ENCODE results near the gene AJAP1.

Gene AJAP1

DNA sequence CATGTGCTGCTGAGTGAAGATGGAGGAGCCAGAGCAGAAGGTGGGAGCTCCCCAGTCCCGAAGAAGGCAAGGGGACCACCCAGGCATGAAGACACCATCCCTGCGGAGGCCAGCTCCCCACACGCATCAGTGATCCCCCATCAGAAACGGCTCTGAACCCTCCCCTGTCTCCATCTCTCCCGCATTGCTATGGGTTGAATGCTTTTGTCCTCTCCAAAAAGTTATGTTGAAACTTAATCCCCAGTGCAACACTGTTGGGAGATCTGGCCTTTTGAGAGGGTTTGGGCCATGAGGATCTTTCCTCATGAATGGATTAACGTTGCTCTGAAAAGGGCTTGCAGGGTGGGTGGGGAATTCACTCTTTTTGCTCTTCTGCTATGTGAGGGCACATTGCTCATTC lies 147.6 kb downstream of the AJAP1 start:
- Mint-ChIP-seq H3K27me3 (ENCODE audit: low read depth) (no peaks in the 10 kb centered on the region), H3K4me1 (ENCODE audit: low read depth) (no peaks in the 10 kb centered on the region), H3K36me3 (ENCODE audit: low read depth) (no peaks in the 10 kb centered on the region), H3K9me3 (peaks cover 3% of the 10 kb centered on the region), H3K4me3 (no peak overlapping the region), H3K27ac (no peak overlapping the region)

DNA sequence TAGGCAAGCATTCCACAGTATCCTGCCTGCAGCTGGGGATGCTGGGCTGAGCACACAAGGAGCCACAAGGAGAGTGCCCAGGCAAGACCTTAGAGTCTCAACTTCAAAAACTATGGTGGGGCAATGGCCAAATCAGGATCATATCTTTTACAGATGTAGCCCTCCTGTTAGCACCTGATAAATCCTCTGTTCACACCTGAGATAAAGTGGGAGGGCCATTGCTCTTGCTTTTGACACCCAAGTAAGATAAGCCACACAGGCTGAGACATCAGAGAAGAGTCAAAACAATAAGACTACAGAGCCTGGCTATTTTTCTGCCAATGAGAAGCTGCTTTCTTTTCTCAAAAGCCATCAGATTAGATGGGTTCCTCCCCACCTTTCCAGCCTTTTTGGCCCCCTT lies 148.9 kb downstream of the AJAP1 start:
- peaks cover 3% of the 10 kb centered on the region for H3K9me3 Mint-ChIP-seq
- H3K27me3 Mint-ChIP-seq (ENCODE audit: low read depth), result no peaks in the 10 kb centered on the region
- no peaks in the 10 kb centered on the region for H3K36me3 Mint-ChIP-seq (ENCODE audit: low read depth)
- H3K4me1 Mint-ChIP-seq (ENCODE audit: low read depth), result no peaks in the 10 kb centered on the region
- no peak overlapping the region for H3K4me3 Mint-ChIP-seq
- no peak overlapping the region for H3K27ac Mint-ChIP-seq

DNA sequence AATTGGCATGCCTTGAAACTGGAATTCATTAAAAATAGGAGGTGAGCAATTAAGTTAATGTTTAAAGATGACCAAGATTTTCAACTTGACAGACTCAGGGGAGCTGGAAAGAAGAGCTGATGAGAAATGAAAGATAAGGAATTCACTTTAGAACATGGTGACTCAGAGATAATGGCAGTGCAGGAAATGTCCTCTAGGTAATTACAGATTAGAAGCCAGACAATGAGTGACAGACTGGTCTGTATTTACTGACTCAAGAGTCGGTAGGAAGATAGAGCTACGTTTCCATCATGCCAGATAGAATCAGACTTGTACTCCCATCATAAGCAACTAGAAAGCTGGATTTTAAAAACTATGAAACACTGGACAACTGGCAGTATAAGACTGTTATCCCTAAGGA lies 151.6 kb downstream of the AJAP1 start:
- Mint-ChIP-seq H3K9me3 (peaks cover 3% of the 10 kb centered on the region), H3K36me3 (ENCODE audit: low read depth) (no peaks in the 10 kb centered on the region), H3K4me1 (ENCODE audit: low read depth) (no peaks in the 10 kb centered on the region), H3K4me3 (no peak overlapping the region), H3K27me3 (ENCODE audit: low read depth) (no peaks in the 10 kb centered on the region), H3K27ac (no peak overlapping the region)

DNA sequence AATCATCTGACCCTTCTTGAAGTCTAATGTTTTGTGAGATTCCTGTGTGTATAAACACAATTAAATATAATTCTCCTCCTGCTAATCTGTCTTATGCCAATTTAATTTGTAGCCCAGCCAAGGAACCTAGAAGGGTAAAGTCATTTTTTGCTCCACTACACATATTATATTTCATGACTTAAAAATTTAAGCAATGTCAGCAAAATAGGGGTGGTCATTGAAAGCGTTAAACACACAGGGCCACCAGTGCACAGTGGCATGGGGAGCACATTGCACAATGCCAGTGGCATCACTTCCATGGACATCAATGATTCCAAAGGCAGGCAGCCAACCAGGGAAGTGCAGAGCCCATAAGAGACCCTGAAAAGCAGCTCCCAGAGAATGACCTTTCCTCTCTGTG lies 166.1 kb downstream of the AJAP1 start:
- Mint-ChIP-seq H3K4me1 (ENCODE audit: low read depth) (no peaks in the 10 kb centered on the region), H3K27me3 (ENCODE audit: low read depth) (no peaks in the 10 kb centered on the region), H3K36me3 (ENCODE audit: low read depth) (no peaks in the 10 kb centered on the region), H3K27ac (no peak overlapping the region), H3K9me3 (no peaks in the 10 kb centered on the region), H3K4me3 (no peak overlapping the region)

DNA sequence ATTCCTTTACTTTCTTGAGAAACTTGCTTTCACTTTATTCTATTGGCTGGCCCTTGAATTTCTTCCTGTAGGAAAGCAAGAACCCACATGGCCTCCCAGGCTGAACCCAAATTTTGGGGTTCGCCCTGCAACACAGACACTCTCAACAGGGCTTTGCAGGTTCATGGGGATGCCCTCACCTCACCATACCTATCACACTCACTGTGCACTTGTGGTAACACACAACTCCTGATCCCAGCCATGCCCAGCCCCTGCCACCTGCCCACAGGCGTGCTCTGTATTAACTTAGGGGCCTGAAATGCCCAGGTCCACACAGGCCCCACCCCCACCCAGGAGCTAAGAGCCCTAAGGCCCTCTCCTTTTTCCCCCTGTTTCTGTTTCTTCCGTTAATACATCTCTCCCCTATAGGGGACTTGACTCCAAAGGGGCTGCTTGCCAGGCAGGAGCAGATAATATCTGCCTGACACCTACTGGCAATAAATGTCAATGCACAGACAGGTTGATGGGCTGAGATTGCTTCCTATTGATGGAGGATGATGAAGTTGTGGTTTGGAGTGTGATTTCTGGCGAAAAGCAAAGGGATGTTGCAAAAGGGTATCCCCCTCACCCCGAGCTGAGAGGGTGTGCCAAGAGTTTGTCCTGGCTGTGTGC lies 171.5 kb downstream of the AJAP1 start:
- no peaks in the 10 kb centered on the region for H3K4me1 Mint-ChIP-seq (ENCODE audit: low read depth)
- H3K27me3 Mint-ChIP-seq (ENCODE audit: low read depth), result no peaks in the 10 kb centered on the region
- no peaks in the 10 kb centered on the region for H3K9me3 Mint-ChIP-seq
- H3K27ac Mint-ChIP-seq, result no peak overlapping the region
- H3K36me3 Mint-ChIP-seq (ENCODE audit: low read depth), result no peaks in the 10 kb centered on the region
- no peak overlapping the region for H3K4me3 Mint-ChIP-seq

DNA sequence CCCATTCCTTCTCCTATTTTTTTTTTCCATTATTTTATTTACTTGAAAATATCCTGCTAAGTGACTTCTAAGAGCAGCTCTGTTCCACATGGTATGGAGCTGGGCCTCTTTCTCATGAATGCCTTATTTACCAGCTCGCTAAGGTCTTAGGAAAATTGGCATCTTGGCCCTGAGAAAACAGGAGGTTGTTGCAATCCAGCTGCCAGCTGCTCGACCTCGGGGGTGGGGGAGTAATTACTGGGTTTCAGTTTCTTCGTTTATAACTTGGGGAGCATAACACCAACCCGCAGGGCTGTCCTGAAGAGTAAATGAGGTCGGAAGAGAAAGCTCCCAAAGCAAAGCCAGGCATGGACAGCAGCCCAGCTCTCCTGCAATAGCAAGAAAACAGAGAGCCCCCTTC lies 176.3 kb downstream of the AJAP1 start:
- Mint-ChIP-seq H3K4me3 (no peak overlapping the region), H3K27me3 (ENCODE audit: low read depth) (no peaks in the 10 kb centered on the region), H3K4me1 (ENCODE audit: low read depth) (no peaks in the 10 kb centered on the region), H3K36me3 (ENCODE audit: low read depth) (no peaks in the 10 kb centered on the region), H3K27ac (no peak overlapping the region), H3K9me3 (no peaks in the 10 kb centered on the region)

DNA sequence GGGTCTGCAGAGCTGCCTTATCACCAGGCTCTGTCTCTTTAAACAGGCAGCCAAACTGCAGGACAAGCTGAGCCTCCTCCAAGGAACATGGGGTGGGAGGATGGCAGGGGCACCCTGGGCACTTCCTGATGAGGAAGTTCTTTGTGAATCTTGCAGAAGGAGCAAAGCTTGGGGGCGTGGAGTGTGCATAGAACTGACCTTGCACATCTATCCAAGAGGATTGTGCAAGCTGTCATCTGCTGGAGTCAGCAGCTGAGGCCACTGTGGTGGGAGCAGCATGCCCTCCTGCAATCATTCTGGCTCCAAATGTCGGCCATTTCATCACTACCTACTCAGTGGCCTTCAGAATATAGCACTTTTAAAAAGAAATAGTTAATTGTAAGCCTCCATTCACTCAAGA lies 182.2 kb downstream of the AJAP1 start:
- Mint-ChIP-seq H3K4me1 (ENCODE audit: low read depth) (no peaks in the 10 kb centered on the region), H3K27ac (no peak overlapping the region), H3K9me3 (no peaks in the 10 kb centered on the region), H3K4me3 (no peak overlapping the region), H3K36me3 (ENCODE audit: low read depth) (no peaks in the 10 kb centered on the region), H3K27me3 (ENCODE audit: low read depth) (no peaks in the 10 kb centered on the region)

DNA sequence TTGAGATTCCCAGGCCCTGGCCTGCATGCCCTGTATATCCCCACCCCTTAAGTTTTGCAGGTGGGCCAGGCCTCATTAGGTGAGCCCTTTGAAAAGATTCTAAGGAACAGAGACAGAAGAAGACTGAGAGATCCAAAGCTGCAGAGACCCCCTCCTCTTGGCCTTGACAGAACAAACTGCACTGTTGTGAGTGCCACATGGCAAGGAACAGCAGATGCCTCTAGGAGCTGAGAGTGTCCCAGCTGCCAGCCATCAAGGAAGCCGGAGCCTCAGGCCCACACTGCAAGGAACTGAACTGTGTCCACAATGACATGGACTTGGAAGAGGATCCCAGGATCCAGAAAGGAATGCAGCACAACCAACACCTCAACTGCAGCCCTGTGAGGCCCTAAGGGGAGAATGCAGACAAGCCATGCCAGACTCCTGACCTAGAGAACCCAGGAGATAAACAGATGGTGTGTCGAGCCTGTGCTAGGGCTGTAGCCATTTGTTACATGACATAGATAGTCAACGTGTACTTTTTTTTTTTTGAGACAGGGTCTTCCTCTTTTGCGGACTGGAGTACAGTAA lies 182.7 kb downstream of the AJAP1 start:
- no peaks in the 10 kb centered on the region for H3K9me3 Mint-ChIP-seq
- H3K4me1 Mint-ChIP-seq (ENCODE audit: low read depth), result no peaks in the 10 kb centered on the region
- H3K36me3 Mint-ChIP-seq (ENCODE audit: low read depth), result no peaks in the 10 kb centered on the region
- H3K4me3 Mint-ChIP-seq, result no peak overlapping the region
- H3K27me3 Mint-ChIP-seq (ENCODE audit: low read depth), result no peaks in the 10 kb centered on the region
- H3K27ac Mint-ChIP-seq, result no peak overlapping the region

DNA sequence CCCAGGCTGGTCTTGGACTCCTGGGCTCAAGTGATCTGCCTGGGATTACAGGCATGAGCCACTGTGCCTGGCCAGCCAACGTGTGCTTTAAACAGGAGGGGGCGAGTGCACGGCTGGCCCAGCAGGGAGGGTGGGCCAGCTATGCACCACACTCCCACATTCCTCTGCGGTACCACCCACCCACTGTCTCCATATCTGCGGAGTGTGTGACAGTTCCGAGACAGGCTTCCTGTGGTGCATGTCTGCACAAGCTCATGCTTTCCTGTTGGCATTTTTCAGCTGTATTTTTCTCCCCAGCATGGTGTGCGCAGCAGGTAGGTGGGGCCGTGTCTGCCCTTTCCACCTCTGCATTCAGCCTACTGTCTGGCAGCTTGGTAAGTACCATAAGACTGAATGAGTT lies 183.3 kb downstream of the AJAP1 start:
- H3K4me3 Mint-ChIP-seq, result no peak overlapping the region

DNA sequence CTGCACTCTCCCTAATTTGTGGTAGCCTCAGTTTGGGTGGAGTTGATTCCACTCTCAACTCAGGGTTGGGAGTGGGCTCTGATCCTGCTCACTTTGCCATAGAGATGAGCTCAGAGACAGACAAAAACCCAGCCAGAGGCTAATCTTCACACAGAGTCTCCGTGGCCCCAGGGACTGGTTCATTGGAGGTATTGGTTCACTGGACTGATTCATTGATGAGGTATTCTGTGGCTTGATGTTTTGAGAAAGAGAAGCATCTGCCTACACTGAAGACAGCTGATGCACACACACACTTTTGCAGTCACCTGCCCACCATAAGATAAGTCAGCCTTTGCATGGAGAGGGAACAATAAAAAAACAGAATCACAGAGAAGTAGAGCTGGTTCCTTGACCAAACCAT lies 183.8 kb downstream of the AJAP1 start:
- no peaks in the 10 kb centered on the region for H3K27me3 Mint-ChIP-seq (ENCODE audit: low read depth)
- no peaks in the 10 kb centered on the region for H3K4me1 Mint-ChIP-seq (ENCODE audit: low read depth)
- no peaks in the 10 kb centered on the region for H3K36me3 Mint-ChIP-seq (ENCODE audit: low read depth)
- no peak overlapping the region for H3K27ac Mint-ChIP-seq
- no peaks in the 10 kb centered on the region for H3K9me3 Mint-ChIP-seq
- no peak overlapping the region for H3K4me3 Mint-ChIP-seq

More for the DNA sequence above, 183.3 kb downstream of the AJAP1 start:
- Mint-ChIP-seq H3K36me3 (ENCODE audit: low read depth) (no peaks in the 10 kb centered on the region), H3K27ac (no peak overlapping the region), H3K27me3 (ENCODE audit: low read depth) (no peaks in the 10 kb centered on the region), H3K4me1 (ENCODE audit: low read depth) (no peaks in the 10 kb centered on the region), H3K9me3 (no peaks in the 10 kb centered on the region)

Data from T-helper 1 cell treated with Interleukin-12 subunit alpha and Interleukin-12 subunit beta and Interleukin-4 antibody, amounts not matched to agents 30 μg/mL and 1 μg/mL, for 36 hours (primary cell).